ENCODE data around the gene KCTD4. TPM values are rescaled to one million over a fixed set of nuclear protein-coding genes. Genes with fewer than 3 reads are reported as not detected.

KCTD4 gene
- total and polyA plus RNA-seq, 10 of the 15 experiments (the other 5 are each of a cell fraction or from before 2014, with no cell fraction given): 0.09 TPM; not detected in 9

DNA sequence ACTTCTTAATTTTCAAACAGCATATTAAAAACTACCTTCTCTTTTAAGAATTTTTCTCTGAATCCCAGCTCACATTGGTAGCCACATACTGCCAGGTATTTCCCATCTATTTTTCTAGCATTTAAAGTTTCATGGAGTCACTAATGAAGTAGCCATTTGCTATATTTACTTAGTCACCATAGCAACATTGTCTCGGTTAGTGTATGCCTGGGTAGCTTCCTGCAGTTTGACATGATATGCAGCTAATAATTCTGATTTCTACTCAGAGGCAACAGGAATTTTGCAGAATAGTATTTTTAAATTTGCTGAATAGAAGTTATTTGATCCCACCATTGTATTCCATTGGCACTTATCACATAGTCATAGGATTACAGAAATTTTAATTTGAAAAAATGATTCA, 30.9 kb upstream of the KCTD4 start:
- Histone ChIP-seq H3K9me3 (replicated peaks; ENCODE audit: control insufficient read depth, insufficient read depth, low read length) (no peaks in the 10 kb centered on the region), H3K4me2 (ENCODE audit: control insufficient read depth, insufficient read depth) (no peak overlapping the region), H3K27ac (ENCODE audit: control insufficient read depth, insufficient read depth) (no peak overlapping the region), H4K20me1 (ENCODE audit: control insufficient read depth, insufficient read depth) (no peaks in the 10 kb centered on the region), H2AFZ (ENCODE audit: control insufficient read depth, low read depth, low read length) (no peak overlapping the region), H3K4me1 (ENCODE audit: control insufficient read depth, insufficient read depth, low read length) (0 out of 2 replicates have a peak, but pooled peaks cover 3% of the 10 kb centered on the region), H3K27me3 (replicated peaks in 1 of 2; ENCODE audit: control insufficient read depth in 2 of 2, insufficient read depth in 2 of 2, low read length in 1 of 2) (no peaks in the 10 kb centered on the region), H3K9ac (ENCODE audit: control insufficient read depth, insufficient read depth, low read length) (no peak overlapping the region), H3K4me3 (no peak overlapping the region), H3K79me2 (ENCODE audit: control insufficient read depth, insufficient read depth, low read length) (no peaks in the 10 kb centered on the region), H3K36me3 (ENCODE audit: control insufficient read depth in 2 of 2, insufficient read depth in 2 of 2, low read length in 1 of 2) (no peaks in the 10 kb centered on the region; a peak in 1 of 4 replicates)
- ChIA-PET CTCF (interaction anchor here (0.8 to 2.6 kb wide), 4 partner anchors 13 to 48 kb away, joined by 3 to 12 read pairs (median 4); no protein-coding TSS in a partner anchor), RAD21 (ENCODE audit: unreplicated experiment) (interaction anchor here (0.6 to 1.1 kb wide), 3 partner anchors 16 to 123 kb away, joined by 3 to 6 read pairs (median 3); partner anchors contain the start of gene GTF2F2), SMC1A (ENCODE audit: uncharacterized antibody, unreplicated experiment) (interaction anchor here (1.0 to 2.8 kb wide), 3 partner anchors 13 to 49 kb away, joined by 3 to 9 read pairs (median 3); no protein-coding TSS in a partner anchor), POLR2A (interaction anchor here (0.8 to 1.1 kb wide), 2 partner anchors 8 to 27 kb away, joined by 3 read pairs; no protein-coding TSS in a partner anchor)
- in situ Hi-C loops (cut with MboI): no loop called here
- 59% methylated on average over 1 of the region's 1 CpG for WGBS (ENCODE audit: insufficient coverage, insufficient replicate concordance, low lambda C conversion rate, missing lambda C conversion rate)
- 0 out of 2 replicates have a peak, but pooled peaks have one; percentile 59 for TF ChIP-seq BMI1 (IDR thresholded peaks at IDR 0.05; ENCODE audit: borderline replicate concordance)
- TF ChIP-seq, protein P1, sequence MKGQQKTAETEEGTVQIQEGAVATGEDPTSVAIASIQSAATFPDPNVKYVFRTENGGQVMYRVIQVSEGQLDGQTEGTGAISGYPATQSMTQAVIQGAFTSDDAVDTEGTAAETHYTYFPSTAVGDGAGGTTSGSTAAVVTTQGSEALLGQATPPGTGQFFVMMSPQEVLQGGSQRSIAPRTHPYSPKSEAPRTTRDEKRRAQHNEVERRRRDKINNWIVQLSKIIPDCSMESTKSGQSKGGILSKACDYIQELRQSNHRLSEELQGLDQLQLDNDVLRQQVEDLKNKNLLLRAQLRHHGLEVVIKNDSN (IDR thresholded peaks at IDR 0.05; ENCODE audit: borderline replicate concordance, extremely low read length, insufficient read depth, low read depth, low read length): no peak
- BruUV-seq (replicated peaks): no TSS peak
- ATAC-seq (peak; percentile 73), FAIRE-seq (no peak), DNase-seq (ENCODE audit: low read depth, low spot score) (no peak)
- intact Hi-C loops (cut with micrococcal nuclease; ENCODE audit: unreplicated experiment): no loop called here

DNA sequence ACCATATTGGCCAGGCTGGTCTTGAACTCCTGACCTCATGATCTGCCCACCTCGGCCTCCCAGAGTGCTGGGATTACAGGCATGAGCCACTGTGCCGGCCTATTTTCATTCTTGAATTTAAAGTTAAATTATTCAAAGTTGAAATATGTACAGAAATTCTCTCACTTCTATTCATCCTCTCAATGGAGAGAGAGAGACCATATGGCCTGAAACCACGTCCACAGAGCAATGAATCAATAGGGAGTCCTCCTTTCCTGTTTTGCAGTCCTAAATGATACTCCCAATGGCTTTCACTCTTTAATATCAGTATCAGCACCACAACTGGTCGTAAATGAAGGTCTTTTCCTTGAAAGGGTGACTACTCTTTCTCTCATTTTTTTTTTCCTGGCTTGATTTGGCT, 30.5 kb upstream of the KCTD4 start:
- Histone ChIP-seq H4K20me1 (ENCODE audit: control insufficient read depth, insufficient read depth) (no peaks in the 10 kb centered on the region), H3K9ac (ENCODE audit: control insufficient read depth, insufficient read depth, low read length) (no peak overlapping the region), H3K4me2 (ENCODE audit: control insufficient read depth, insufficient read depth) (no peak overlapping the region), H3K27me3 (replicated peaks in 1 of 2; ENCODE audit: control insufficient read depth in 2 of 2, insufficient read depth in 2 of 2, low read length in 1 of 2) (no peaks in the 10 kb centered on the region), H3K9me3 (replicated peaks; ENCODE audit: control insufficient read depth, insufficient read depth, low read length) (no peaks in the 10 kb centered on the region), H2AFZ (ENCODE audit: control insufficient read depth, low read depth, low read length) (no peak overlapping the region), H3K4me1 (ENCODE audit: control insufficient read depth, insufficient read depth, low read length) (0 out of 2 replicates have a peak, but pooled peaks cover 3% of the 10 kb centered on the region), H3K27ac (ENCODE audit: control insufficient read depth, insufficient read depth) (no peak overlapping the region), H3K4me3 (no peak overlapping the region), H3K79me2 (ENCODE audit: control insufficient read depth, insufficient read depth, low read length) (no peaks in the 10 kb centered on the region), H3K36me3 (ENCODE audit: control insufficient read depth in 2 of 2, insufficient read depth in 2 of 2, low read length in 1 of 2) (no peaks in the 10 kb centered on the region; a peak in 1 of 4 replicates)
- SMC1A ChIA-PET (ENCODE audit: uncharacterized antibody, unreplicated experiment): interaction anchor here (1.0 to 2.8 kb wide), 3 partner anchors 12 to 49 kb away, joined by 3 to 9 read pairs (median 3); no protein-coding TSS in a partner anchor
- POLR2A ChIA-PET: interaction anchor here (0.6 kb wide), 1 partner anchor 20 kb away, joined by 3 read pairs; no protein-coding TSS in a partner anchor
- no TSS peak for BruUV-seq (replicated peaks)
- RAD21 ChIA-PET (ENCODE audit: unreplicated experiment): interaction anchor here (1.1 kb wide), 1 partner anchor 111 kb away, joined by 3 read pairs; the partner anchor contains the start of gene GTF2F2
- CTCF ChIA-PET: interaction anchor here (1.3 to 2.6 kb wide), 4 partner anchors 12 to 38 kb away, joined by 3 to 12 read pairs (median 4); no protein-coding TSS in a partner anchor
- intact Hi-C loops (cut with micrococcal nuclease; ENCODE audit: unreplicated experiment): no loop called here
- FAIRE-seq (no peak), ATAC-seq (no peak), DNase-seq (ENCODE audit: low read depth, low spot score) (no peak)
- in situ Hi-C loops (cut with MboI): no loop called here
- 75% methylated on average over 4 of the region's 4 CpGs for WGBS (ENCODE audit: insufficient coverage, insufficient replicate concordance, low lambda C conversion rate, missing lambda C conversion rate)
- TF ChIP-seq SIN3A (IDR thresholded peaks at IDR 0.05; ENCODE audit: low read depth, low read length) (no peak), ZNF622 (IDR thresholded peaks at IDR 0.05) (no peak), IKZF1 (conservative IDR thresholded peaks at IDR 0.05) (no peak), KLF5 (IDR thresholded peaks at IDR 0.05; ENCODE audit: partially characterized antibody) (no peak), SMC3 (IDR thresholded peaks at IDR 0.05; ENCODE audit: borderline replicate concordance, low read length) (no peak), BRCA1 (IDR thresholded peaks at IDR 0.05; ENCODE audit: low read depth, low read length) (no peak)
- TF ChIP-seq, protein P2, sequence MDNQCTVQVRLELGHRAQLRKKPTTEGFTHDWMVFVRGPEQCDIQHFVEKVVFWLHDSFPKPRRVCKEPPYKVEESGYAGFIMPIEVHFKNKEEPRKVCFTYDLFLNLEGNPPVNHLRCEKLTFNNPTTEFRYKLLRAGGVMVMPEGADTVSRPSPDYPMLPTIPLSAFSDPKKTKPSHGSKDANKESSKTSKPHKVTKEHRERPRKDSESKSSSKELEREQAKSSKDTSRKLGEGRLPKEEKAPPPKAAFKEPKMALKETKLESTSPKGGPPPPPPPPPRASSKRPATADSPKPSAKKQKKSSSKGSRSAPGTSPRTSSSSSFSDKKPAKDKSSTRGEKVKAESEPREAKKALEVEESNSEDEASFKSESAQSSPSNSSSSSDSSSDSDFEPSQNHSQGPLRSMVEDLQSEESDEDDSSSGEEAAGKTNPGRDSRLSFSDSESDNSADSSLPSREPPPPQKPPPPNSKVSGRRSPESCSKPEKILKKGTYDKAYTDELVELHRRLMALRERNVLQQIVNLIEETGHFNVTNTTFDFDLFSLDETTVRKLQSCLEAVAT (IDR thresholded peaks at IDR 0.05): no peak
- TF ChIP-seq, protein P3, sequence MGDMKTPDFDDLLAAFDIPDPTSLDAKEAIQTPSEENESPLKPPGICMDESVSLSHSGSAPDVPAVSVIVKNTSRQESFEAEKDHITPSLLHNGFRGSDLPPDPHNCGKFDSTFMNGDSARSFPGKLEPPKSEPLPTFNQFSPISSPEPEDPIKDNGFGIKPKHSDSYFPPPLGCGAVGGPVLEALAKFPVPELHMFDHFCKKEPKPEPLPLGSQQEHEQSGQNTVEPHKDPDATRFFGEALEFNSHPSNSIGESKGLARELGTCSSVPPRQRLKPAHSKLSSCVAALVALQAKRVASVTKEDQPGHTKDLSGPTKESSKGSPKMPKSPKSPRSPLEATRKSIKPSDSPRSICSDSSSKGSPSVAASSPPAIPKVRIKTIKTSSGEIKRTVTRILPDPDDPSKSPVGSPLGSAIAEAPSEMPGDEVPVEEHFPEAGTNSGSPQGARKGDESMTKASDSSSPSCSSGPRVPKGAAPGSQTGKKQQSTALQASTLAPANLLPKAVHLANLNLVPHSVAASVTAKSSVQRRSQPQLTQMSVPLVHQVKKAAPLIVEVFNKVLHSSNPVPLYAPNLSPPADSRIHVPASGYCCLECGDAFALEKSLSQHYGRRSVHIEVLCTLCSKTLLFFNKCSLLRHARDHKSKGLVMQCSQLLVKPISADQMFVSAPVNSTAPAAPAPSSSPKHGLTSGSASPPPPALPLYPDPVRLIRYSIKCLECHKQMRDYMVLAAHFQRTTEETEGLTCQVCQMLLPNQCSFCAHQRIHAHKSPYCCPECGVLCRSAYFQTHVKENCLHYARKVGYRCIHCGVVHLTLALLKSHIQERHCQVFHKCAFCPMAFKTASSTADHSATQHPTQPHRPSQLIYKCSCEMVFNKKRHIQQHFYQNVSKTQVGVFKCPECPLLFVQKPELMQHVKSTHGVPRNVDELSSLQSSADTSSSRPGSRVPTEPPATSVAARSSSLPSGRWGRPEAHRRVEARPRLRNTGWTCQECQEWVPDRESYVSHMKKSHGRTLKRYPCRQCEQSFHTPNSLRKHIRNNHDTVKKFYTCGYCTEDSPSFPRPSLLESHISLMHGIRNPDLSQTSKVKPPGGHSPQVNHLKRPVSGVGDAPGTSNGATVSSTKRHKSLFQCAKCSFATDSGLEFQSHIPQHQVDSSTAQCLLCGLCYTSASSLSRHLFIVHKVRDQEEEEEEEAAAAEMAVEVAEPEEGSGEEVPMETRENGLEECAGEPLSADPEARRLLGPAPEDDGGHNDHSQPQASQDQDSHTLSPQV (IDR thresholded peaks at IDR 0.05): no peak

Data from GM12878 (cell line).